Coronary artery (tissue), 2 donors: ENCODE data around the gene MACROD1.

Experiments used
- DNase-seq: peaks from one replicate; pipeline ENCODE4 v3.0.0-alpha.2; 2017; ENCODE audit warnings: low spot score
- H3K27ac ChIP-seq, 2 donors: fragments of 200-600 bp; sonication (generic); one replicate each; pipeline ENCODE4 v1.5.1; 2016 to 2019
- H3K4me3 ChIP-seq: fragments of 200-600 bp; sonication (generic); 2 replicates; pipeline ENCODE4 v1.5.1; 2016; ENCODE audit warnings: mild to moderate bottlenecking, moderate library complexity
- CTCF ChIP-seq: fragments of 200-600 bp; sonication (generic); IDR thresholded peaks from one replicate; pipeline ENCODE4 v1.5.1; 2019; ENCODE audit warnings: antibody characterized with exemption

MACROD1 gene

DNA sequence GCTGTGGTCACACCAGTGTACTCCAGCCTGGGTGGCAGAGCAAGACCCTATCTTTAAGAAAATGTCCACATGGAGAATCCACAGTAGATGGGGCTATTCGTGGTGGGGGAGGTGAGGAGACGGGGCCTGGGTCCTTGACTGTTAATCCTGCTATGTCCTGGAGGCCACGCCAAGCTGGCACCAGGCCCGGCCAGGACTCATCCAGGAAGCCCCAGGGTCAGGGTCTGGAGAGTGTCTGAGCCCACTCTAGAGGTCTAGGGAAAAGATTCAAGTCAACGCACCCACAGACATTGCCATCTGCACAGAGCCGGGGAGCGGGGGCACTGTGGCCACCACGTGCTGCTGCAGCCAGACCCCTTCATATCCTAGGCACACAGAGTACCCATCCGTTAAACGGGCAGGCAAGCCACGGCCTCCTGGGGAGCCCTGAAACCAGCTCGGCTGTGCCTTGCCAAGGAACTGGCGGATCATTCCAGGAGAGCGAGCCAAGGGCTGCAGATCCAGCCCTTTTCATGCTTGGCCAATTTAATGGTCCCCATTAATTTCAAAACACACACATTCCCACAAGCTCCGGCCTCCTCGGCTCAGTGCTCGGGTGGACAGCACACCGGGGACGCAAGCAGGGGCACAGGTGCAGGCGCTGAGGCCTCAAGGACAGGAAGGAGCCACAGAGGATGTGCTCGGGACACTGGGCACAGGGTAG lies 24.7 kb downstream of the MACROD1 start:
- H3K27ac ChIP-seq, result no peak overlapping the region
- TF ChIP-seq CTCF, result no peak
- no peak for DNase-seq

DNA sequence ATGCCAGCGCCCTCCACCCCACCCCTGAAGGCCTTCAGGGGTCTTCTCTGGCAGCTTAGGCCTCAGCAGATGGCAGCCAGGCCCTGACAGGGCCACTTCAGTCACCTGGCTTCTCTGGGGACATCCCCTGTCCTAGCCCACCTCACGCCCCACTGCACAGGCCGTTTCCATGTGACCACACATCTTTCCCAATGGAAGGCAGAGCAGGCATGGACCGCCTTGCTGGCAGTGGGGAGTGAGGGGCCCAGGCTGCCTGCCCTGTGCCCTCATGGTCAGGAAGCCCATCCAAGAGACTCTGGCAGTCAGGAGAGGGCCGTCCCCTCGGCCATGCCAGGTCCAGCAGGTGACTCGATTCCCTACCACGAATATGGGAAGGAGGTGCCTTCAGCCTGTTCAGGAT lies 25.8 kb downstream of the MACROD1 start:
- DNase-seq, result no peak
- Histone ChIP-seq H3K4me3 (no peak overlapping the region), H3K27ac (no peak overlapping the region)
- TF ChIP-seq CTCF, result no peak

More for the DNA sequence above, 24.7 kb downstream of the MACROD1 start:
- H3K4me3 ChIP-seq, result no peak overlapping the region

DNA sequence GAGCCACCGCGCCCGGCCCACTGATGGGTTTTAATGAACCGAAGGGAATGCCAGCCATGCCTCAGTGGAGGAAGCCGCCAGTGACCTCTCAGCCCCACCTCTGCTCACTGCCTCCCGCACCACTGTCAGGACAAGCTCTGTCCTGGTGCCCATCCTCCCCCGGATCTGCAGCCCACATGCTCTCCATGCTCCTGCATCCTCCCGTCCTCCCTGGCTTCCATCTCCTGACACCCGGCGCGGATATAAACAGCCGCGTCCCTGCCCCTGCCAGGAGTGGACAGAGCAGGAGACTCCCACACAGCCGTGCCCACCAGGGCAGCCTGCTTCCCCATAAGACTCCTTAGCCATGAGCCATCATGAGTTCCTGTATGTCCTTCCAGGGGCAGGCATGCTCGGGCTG lies 26.9 kb downstream of the MACROD1 start:
- H3K4me3 ChIP-seq, result no peak overlapping the region
- TF ChIP-seq CTCF, result no peak
- DNase-seq, result no peak
- no peak overlapping the region for H3K27ac ChIP-seq

DNA sequence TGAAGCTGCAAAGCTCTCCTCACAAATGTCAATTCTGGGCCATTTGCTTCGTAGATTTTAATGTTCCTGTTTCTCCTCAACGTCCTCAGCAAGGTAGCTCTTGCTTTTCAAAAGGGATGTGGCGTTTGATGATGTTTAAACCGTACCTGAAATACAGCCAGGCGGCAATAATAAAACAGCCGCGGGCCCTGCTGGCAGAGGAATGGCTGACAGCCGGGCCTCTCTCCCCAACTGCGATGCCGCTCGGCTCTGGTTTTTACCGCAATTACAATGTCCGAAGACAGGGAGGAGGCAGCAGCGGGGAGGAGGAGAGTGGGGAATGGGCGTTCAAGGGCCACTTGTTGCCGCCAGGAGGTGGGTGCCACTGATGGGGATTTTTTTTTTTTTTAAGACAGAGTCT lies 27.5 kb downstream of the MACROD1 start:
- Histone ChIP-seq H3K4me3 (no peak overlapping the region), H3K27ac (no peak overlapping the region)
- no peak for TF ChIP-seq CTCF
- DNase-seq, result no peak

DNA sequence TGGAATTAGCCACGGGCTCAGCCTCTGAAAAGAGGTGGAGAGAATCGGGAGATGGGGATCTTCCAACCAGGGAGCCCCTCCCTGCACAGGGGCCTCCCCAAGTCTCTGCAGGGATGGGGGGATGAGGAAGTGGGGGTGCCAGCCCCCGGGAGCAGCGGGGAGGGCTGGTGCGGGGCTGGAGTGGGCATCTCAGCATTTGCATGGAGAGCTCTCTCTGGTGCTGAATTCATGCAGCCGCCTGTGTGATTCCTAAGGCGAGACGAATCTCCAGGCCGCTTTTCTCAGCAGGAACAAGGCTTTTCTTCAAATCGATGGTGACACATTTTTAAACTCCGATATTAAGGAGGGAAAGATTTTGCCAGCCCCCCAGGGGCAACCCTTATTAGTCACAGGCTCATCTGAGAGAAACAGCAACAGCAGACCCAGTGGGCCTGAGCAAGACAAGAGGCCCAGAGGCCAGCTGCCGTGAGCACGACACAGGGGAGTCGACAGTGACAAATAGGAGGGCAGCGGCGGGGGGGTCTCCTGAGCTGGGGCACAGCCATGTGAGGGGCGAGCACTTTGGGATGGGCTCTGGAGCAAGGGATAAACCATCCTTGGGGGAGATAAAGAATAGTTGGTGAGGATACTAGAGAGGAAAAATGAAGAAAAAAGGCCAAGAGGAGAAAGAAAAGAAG lies 29.0 kb downstream of the MACROD1 start:
- no peak for TF ChIP-seq CTCF
- no peak for DNase-seq
- Histone ChIP-seq H3K4me3 (no peak overlapping the region), H3K27ac (no peak overlapping the region)

- no peak overlapping the region for H3K27ac ChIP-seq
- DNase-seq, result no peak
- no peak for TF ChIP-seq CTCF
- H3K4me3 ChIP-seq, result no peak overlapping the region
Measured at GRCh38 chr11:64135711-64136110, 30.2 kb downstream of the MACROD1 start.

GRCh38 chr11:64134963-64135362 lies 30.9 kb downstream of the MACROD1 start:
- Histone ChIP-seq H3K27ac (no peak overlapping the region), H3K4me3 (no peak overlapping the region)
- DNase-seq, result no peak
- TF ChIP-seq CTCF, result no peak
